ENCODE data around the gene AQP10.

DNA sequence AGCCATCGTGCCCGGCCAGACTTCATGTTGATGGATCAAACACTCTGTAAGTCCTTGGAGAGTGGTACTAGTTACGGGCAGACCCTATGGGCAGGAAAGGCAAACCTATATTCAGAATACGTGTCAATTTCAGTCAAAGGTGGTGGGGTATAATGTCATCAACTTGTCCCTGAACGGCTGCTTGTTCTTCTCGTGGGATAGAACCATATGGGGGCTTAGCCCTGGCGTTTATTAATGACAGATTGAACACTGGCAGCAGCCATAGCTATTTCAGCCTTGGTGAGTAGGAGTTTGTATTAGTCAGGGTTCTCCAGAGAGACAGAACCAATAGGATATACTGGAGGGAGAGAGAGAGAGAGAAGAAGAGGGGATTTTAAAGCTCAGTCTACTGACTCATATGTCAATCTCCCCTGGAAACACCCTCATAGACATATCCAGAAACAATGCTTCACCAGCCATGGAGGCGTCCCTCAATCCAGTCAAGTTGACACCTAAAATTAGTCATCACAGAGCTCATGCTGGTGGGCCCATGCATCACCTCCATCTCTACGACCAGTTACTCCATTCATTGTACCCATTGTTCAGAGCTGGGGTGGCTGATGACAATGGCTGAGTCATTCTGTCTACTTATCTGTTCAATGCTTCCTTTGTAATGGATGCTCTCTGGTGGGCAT lies 16.1 kb upstream of the AQP10 start:
- TF ChIP-seq, protein P1, sequence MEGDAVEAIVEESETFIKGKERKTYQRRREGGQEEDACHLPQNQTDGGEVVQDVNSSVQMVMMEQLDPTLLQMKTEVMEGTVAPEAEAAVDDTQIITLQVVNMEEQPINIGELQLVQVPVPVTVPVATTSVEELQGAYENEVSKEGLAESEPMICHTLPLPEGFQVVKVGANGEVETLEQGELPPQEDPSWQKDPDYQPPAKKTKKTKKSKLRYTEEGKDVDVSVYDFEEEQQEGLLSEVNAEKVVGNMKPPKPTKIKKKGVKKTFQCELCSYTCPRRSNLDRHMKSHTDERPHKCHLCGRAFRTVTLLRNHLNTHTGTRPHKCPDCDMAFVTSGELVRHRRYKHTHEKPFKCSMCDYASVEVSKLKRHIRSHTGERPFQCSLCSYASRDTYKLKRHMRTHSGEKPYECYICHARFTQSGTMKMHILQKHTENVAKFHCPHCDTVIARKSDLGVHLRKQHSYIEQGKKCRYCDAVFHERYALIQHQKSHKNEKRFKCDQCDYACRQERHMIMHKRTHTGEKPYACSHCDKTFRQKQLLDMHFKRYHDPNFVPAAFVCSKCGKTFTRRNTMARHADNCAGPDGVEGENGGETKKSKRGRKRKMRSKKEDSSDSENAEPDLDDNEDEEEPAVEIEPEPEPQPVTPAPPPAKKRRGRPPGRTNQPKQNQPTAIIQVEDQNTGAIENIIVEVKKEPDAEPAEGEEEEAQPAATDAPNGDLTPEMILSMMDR (IDR thresholded peaks at IDR 0.05; ENCODE audit: borderline replicate concordance, extremely low read depth, low read length, poor library complexity, severe bottlenecking), result no peak
- no peak for TF ChIP-seq EZH2 (IDR thresholded peaks at IDR 0.05; ENCODE audit: borderline replicate concordance, low read depth, low read length, severe bottlenecking)

All from DND-41 (cell line).